Tibial nerve (tissue), 4 donors: ENCODE data around the gene SLC7A7. TPM values are rescaled to one million over a fixed set of nuclear protein-coding genes. Genes with fewer than 3 reads are reported as not detected.
"Not testable (repeated sequence)": the region's sequence is repeated elsewhere in the genome, so short reads cannot be mapped to it uniquely, and the experiment has no call there.

Experiments
- DNase-seq, 2 donors: peaks; one replicate each; pipeline ENCODE4 v3.0.0-alpha.2; 2019; ENCODE audit warnings: low spot score in 2 of 2
- H3K27ac ChIP-seq, 4 donors: fragments of 200-600 bp; sonication (generic) in 3 of 4; one replicate each; pipeline ENCODE4 v1.5.1; 2017 to 2019; ENCODE audit warnings: mild to moderate bottlenecking in 1 of 4
- H3K27me3 ChIP-seq, 2 donors: fragments of 200-600 bp; sonication (generic) in 1 of 2; one replicate each; pipeline versions ENCODE4 v1.5.1 to v1.6.0; 2017 to 2019
- H3K36me3 ChIP-seq, 3 donors: fragments of 200-600 bp; sonication (generic); one replicate each; pipeline ENCODE4 v1.5.1; 2018 to 2019
- H3K4me1 ChIP-seq, 4 donors: fragments of 200-600 bp; sonication (generic) in 3 of 4; one replicate each; pipeline ENCODE4 v1.5.1; 2017 to 2019
- H3K4me3 ChIP-seq, 4 donors: fragments of 200-600 bp; sonication (generic) in 3 of 4; one replicate each; pipeline ENCODE4 v1.5.1; 2017 to 2019; ENCODE audit warnings: mild to moderate bottlenecking in 1 of 4, moderate library complexity in 1 of 4
- H3K9me3 ChIP-seq, 4 donors: fragments of 200-600 bp; sonication (generic) in 3 of 4; one replicate each; pipeline ENCODE4 v1.5.1; 2017 to 2019
- CTCF ChIP-seq, 5 experiments: fragments of 200-600 bp in 3 of 5; fragments of 450-650 bp in 2 of 5; sonication (generic) in 3 of 5; IDR thresholded peaks; one replicate each; pipeline ENCODE4 v1.5.1; 2016 to 2019; ENCODE audit warnings: antibody characterized with exemption in 5 of 5, mild to moderate bottlenecking in 3 of 5, moderate library complexity in 2 of 5
- EP300 ChIP-seq, 2 donors: sonication (generic); formaldehyde crosslinking; IDR thresholded peaks; one replicate each; pipeline ENCODE4 v1.6.1; 2017; ENCODE audit warnings: antibody characterized with exemption in 2 of 2, mild to moderate bottlenecking in 1 of 2
- POLR2A ChIP-seq, 2 donors: fragments of 450-650 bp; IDR thresholded peaks; one replicate each; pipeline ENCODE4 v1.6.1; 2017; ENCODE audit warnings: antibody characterized with exemption in 2 of 2, mild to moderate bottlenecking in 2 of 2, moderate library complexity in 2 of 2
- WGBS, 2 donors: methylation state at CpG; one replicate each; pipeline ENCODE4 v1.1.5; 2018; 5-methylcytosine and 5-hydroxymethylcytosine counted together
- total RNA-seq, 4 donors: library from RNA; depleted of rRNA; stranded (reverse); fragments of >200 nt; gene quantifications; one replicate each; pipeline ENCODE4 v1.1.0, GENCODE V29; 2016

SLC7A7 gene
- total RNA-seq, 4 donors from 2014 or later = 8.4 to 39.8 (median 19.0) TPM

- H3K27me3 ChIP-seq = no peaks in the 10 kb centered on the region
- no peak for DNase-seq
- TF ChIP-seq POLR2A (IDR thresholded peaks at IDR 0.05) (no peak), CTCF (IDR thresholded peaks at IDR 0.05) (no peak), EP300 (IDR thresholded peaks at IDR 0.05) (no peak)
- no peaks in the 10 kb centered on the region for H3K4me1 ChIP-seq
- no peaks in the 10 kb centered on the region for H3K36me3 ChIP-seq
- no peak overlapping the region for H3K4me3 ChIP-seq
- H3K9me3 ChIP-seq = no peaks in the 10 kb centered on the region
- 60 to 70% methylated on average over 5 of the region's 5 CpGs for WGBS, 2 donors
- H3K27ac ChIP-seq = no peak overlapping the region
Observed at GRCh38 chr14:22793976-22794375, 21.3 kb downstream of the SLC7A7 start.

- H3K36me3 ChIP-seq, H3K27ac ChIP-seq, H3K4me1 ChIP-seq, H3K9me3 ChIP-seq, H3K27me3 ChIP-seq, H3K4me3 ChIP-seq, DNase-seq: not testable (repeated sequence)
- 79 to 84% methylated on average over 5 of the region's 5 CpGs for WGBS, 2 donors
Observed at GRCh38 chr14:22793550-22793949, 21.7 kb downstream of the SLC7A7 start.

DNA sequence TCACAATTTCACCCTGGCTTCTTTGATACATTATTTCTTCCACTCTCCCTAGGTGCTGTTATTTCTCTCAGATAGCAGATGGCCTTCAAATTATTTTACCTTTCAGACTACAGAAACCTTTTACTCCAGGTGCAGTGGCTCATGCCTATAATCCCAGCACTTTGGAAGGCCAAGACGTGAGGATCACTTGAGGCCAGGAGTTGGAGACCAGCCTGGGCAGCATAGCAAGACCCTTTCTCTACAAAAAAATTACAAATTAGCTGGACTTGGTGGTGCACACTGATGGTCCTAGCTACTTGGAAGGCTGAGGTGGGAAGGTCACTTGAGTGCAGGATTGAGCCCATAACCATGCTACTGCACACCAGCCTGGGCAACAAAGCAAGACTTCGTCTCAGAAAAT lies 23.1 kb downstream of the SLC7A7 start:
- WGBS, 2 donors = 86 to 89% methylated on average over 2 of the region's 2 CpGs
- DNase-seq = no peak
- Histone ChIP-seq H3K36me3 (no peaks in the 10 kb centered on the region), H3K4me1 (no peaks in the 10 kb centered on the region), H3K9me3 (no peaks in the 10 kb centered on the region), H3K27me3 (no peaks in the 10 kb centered on the region), H3K4me3 (no peak overlapping the region), H3K27ac (no peak overlapping the region)
- TF ChIP-seq POLR2A (IDR thresholded peaks at IDR 0.05) (no peak), CTCF (IDR thresholded peaks at IDR 0.05) (no peak), EP300 (IDR thresholded peaks at IDR 0.05) (no peak)

DNA sequence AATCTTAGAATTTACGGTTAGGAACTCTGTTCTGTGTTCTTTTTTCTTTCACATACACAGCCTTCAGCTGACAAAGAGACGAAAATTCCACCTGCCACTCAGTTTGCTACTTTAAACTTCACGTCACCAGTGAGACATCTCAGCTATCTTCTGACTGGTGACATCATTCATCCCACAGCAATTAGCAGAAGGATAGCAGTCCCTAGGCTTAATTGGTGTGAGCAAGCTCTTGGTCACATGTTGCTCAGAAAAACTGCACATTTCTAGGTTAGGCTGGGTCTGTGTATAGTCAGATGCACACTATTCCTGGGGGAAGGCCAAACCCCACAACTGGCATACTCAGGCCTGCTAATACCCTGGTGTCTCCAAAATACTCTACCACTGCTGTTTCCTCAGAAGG lies 23.9 kb downstream of the SLC7A7 start:
- Histone ChIP-seq H3K27ac (no peak overlapping the region), H3K4me3 (no peak overlapping the region), H3K27me3 (no peaks in the 10 kb centered on the region), H3K36me3 (no peaks in the 10 kb centered on the region), H3K4me1 (no peaks in the 10 kb centered on the region), H3K9me3 (no peaks in the 10 kb centered on the region)
- no peak for DNase-seq
- TF ChIP-seq CTCF (IDR thresholded peaks at IDR 0.05) (no peak), POLR2A (IDR thresholded peaks at IDR 0.05) (no peak), EP300 (IDR thresholded peaks at IDR 0.05) (no peak)
- 62 to 68% methylated on average over 3 of the region's 3 CpGs for WGBS, 2 donors

- 92 to 95% methylated on average over 4 of the region's 4 CpGs for WGBS, 2 donors
Observed at GRCh38 chr14:22786685-22787084, 28.6 kb downstream of the SLC7A7 start.

More at GRCh38 chr14:22786685-22787084, 28.6 kb downstream of the SLC7A7 start:
- TF ChIP-seq EP300 (IDR thresholded peaks at IDR 0.05) (no peak), POLR2A (IDR thresholded peaks at IDR 0.05) (no peak), CTCF (IDR thresholded peaks at IDR 0.05) (no peak)
- H3K27ac ChIP-seq = no peak overlapping the region
- H3K9me3 ChIP-seq = no peaks in the 10 kb centered on the region
- H3K4me3 ChIP-seq = no peak overlapping the region
- H3K27me3 ChIP-seq = no peaks in the 10 kb centered on the region
- DNase-seq = no peak
- H3K4me1 ChIP-seq = no peaks in the 10 kb centered on the region
- H3K36me3 ChIP-seq = no peaks in the 10 kb centered on the region
